Mesenteric fat pad (tissue), 1 donor: ENCODE data around the gene CDC6. TPM values are rescaled to one million over a fixed set of nuclear protein-coding genes. Genes with fewer than 3 reads are reported as not detected.

Source experiments
- DNase-seq: peaks from one replicate; pipeline ENCODE4 v3.0.0-alpha.2; 2020; ENCODE audit warnings: low spot score
- total RNA-seq: library from RNA; stranded (reverse); fragmentation: NEBNext Ultra II Directional; extraction: Animal tissue kit (Norgen Biotek cat#: 25700); gene quantifications from one replicate; pipeline ENCODE4 v1.2.1, GENCODE V29; 2021
- donor health status: DM: yes; HTN: yes; CAD: no.

The CDC6 gene
- total RNA-seq, 1 donor from 2014 or later: 2.4 TPM

DNA sequence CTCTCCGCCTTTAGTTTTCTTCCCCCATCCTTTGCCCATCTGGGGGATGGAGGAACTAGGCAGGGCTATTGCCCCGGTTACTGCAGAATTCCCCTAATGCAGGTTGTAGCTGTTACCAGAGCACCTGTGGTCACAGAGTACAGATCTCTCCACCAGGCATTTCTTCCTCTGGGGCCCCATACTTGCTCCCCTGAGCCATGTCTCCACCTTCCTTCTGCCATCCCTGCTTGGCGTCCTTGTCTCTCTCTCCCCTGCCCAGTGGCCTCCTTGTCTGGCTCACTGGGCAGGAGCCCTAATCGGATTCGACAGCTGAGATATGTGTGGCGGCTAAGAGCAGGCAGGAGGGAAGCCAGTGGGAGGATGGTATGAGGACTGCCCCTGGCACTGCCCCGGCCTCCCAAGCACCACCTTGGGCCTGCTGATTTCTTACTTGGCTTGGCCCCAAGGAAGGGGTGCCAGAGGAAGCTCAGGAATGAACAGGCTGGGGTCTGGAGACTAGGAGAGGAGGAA, 23.3 kb downstream of the CDC6 start:
- DNase-seq: peak; percentile 68

DNA sequence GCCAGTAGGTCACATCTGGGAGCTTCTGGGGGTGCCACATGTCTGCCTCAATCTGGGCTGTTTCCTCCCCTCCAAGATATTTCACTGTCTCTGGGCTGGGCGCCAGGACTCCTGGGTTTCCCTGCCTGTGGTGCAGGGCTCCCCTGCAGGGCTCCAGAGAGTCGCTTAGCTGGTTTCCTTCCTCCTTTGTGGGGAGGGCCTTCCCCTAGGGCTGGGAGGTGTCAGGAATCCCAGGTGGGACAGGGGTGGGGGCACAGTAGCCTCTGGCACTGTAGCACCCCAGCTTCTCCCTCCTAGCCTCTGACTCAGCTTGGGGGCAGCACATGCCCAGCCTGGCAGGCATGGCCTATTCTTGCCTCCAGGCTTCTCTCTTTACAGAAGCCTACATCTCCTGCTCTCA, 23.9 kb downstream of the CDC6 start:
- peak; percentile 89 for DNase-seq

DNA sequence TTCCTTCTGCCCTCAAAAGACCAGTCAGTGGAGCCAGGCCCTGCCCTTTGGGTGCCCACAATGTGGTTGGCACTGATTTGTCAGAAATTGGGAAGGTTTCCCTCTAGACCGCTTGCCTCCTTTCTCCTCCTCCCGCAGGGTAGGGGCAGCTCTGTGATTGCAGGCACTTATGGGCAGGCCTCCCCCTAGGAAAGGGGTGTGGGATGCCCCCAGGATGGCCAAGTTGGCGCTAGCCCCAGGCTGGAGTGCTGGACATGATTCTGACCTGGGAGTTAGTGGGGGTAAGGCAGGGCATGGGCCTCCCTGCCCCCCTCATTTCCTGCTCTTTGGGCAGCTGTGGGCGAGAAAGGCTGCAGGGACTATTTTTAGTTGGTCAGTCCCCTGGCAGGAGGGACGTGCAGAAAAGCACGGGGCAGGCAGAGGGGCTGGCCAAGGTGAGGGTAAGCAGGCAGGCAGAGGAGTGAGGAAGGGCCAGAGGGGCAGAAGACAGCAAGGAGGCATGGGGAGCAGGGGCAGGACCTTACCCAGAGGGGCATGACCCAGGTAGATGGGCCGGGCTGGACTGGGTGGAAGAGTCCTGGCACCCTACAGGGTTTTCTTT, 24.6 kb downstream of the CDC6 start:
- DNase-seq: peak; percentile 86

DNA sequence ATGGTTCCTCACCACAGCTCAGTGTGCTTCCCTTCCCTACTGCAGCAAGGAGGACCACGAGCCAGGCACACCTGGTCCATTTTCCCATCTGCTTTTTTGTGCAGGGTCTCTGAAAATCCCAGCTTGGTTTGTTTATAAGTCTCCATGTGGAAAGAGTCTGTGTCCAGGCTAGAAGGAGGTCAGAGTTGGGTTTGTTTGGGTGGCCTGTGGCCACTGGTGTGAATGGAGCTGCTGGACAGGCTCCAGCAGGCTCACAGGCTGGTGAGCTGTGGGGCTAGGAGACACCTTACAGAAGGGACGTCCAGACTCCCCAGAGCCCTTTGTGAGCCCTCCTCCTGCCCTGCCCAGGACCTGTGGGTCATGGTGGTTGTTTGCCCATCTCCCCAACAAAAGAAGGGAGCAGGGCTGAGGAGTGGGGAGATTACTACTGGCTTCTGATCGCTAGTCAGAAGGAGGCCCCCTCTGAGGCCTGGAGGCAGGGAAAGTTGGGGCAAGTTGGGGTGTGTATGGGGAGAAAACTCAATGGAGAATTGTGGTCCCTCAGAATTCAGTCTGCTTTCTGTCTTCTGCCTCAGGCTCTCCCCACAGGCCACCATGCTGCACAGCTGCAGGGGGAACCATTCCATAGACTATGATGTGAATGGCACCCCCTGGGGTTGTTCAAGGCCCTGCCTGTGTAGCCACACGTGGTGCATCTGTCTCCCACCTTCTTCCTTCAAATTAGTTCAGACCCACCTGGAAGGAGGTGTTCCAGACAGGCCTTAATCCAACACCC, 25.4 kb downstream of the CDC6 start:
- DNase-seq: peak; percentile 60

DNA sequence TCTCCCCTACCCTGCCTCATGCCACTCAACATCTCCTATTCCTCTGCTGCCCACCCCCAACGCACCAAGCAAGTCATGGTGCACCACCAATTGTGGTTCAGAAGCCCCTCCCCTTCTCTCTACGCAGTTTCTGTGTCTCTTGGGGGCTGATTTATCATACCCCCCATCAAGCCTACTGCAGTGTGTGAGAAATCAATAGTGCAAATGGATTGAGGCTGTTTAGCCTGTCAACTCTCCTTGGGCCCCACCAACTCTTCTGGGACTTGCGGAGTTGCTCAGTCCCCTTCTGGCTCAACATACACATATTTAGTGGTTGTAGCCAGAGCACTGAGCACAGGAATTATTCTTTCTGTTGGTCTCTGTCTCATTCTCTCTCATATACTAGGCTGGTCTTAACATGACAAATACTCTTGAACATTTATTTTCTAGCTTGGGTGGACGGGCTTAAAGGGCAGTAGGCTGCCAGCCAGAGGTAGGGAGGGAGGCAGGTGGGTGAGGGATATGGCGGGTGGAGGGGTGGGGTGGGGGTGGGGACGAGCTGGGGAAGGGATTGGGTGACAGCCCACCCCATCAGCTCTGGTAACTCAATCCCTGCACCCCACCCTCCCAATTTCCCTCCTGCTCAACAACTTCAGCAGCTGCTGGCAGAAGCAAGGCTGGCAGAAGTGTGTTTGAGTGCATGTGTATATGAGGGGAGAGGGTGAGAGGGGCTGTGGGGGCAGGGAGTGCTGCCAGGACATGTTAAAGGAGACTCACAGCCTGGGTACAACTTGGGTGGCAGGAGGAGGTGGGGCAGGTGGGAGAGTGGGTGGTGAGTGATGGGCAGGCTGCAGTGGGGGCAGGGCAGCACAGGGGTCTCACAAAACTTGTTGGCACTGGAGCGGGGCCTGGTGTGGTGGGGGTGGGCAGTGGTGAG, 26.2 kb downstream of the CDC6 start:
- no peak for DNase-seq

DNA sequence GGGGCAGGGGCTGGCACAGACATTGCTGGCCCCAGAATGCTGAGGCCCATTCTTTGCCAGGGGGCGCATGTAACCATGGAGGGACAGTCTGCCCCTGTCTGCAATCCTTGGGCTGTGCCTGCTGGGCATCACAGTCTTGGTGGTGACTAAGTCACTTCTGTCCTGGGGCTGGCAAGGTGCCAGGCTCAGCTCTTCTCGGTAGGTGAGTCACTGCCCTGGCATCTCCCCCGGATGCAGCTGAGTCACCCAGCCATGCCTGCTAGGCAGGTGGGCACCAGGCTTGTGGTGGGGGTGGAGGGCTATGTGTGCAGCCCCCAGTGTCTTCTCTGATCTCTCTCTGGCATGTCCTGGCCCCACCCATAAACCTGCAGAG, 26.9 kb downstream of the CDC6 start:
- DNase-seq: peak; percentile 97

DNA sequence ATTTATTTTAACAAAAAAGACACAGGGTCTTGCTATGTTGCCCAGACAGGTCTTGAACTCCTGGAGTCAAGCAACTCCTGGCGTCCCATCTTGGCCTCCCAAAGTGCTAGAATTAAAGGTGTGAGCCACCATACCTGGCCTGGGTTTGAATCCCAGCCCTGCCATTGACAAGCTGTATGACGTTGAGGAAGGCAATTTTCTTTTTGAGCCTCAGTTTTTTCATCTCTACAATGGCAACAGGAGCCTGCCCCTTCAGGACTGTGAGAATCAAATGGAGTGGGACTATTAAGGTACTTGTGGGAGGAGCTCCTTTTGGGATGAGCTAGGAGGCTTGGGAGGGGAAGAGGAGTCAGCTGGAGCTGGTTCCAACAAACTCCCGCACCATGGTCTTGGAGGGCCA, 27.5 kb downstream of the CDC6 start:
- peak; percentile 16 for DNase-seq

DNA sequence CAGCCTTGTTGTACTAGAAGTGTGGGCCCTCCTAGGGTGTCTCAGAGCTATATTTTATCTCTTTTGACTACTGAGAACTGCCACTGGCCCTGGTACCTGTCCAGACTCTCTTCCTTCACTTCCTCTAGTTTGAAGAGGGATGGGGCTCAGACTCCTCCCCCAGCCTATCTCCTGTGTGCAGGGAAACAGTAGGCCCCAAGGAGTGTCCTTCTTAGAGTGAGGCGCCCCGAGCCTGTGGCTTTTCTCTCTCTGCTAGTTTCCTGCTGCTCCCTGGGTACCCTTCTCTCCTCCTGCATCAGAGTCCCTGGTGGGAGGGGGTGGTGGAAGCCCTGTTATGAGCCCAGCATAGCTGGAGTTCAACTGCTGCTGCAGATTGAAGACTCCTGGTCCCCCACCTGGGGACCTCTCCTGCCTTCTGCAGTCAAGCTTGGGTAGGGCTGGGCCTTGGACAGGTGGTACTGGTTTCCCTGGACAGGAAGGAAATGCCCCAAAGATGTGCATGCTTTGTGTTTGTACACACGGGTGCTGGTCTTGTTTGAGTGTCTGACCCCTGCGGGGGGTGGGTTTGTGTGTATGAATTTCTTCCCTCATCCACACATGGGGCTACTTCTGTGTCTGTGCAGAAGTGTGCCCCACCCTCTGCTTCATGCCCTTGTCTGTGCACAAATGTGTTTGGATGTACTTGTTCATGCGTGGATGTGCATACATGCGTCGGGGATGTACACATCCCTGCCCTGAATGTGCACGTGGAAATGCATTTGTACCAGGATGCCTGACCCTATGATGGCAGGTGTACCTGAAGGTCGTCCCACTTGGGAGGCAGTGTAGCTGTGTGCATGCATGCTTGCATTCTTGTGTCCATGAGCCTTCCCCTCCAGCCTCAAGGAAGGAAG, 28.2 kb downstream of the CDC6 start:
- peak; percentile 69 for DNase-seq

DNA sequence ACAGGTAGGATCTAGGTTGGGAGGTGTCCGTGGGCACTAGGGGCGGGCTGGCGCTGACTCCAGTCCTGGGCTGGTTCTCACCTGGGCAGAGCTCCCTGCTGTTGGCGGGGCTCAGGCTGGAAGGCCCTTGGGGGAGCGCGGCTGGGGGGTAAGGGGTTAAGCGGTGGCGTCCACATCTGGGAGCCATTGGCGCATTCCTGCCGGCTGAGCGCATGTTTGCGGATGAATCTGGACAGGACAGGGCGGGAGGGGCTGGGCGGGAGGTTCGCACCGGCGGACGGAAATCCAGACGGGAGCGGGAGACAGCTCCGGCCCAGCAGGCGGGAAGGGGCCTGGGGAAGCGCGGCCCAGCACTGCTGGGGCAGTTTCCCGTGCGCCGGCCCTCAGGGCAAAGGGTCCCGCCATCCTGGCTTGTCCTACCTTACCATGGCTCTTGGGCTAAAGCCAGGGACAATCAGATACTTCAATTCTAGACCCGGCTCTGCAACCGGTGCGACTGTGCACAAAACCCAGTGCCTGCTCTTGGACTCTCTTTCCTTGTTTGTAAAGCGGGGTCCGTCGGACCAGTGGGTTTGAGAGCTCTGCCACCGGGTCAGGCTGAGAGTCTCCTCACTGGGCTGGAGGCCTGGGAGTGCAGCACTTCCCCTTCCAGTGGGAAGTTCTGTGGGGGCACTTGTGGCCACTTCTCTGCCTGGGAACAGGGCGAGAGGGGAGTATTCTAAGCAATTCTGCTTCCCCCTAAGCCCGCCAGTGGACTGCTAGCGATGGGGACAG, 29.1 kb downstream of the CDC6 start:
- peak; percentile 90 for DNase-seq

DNA sequence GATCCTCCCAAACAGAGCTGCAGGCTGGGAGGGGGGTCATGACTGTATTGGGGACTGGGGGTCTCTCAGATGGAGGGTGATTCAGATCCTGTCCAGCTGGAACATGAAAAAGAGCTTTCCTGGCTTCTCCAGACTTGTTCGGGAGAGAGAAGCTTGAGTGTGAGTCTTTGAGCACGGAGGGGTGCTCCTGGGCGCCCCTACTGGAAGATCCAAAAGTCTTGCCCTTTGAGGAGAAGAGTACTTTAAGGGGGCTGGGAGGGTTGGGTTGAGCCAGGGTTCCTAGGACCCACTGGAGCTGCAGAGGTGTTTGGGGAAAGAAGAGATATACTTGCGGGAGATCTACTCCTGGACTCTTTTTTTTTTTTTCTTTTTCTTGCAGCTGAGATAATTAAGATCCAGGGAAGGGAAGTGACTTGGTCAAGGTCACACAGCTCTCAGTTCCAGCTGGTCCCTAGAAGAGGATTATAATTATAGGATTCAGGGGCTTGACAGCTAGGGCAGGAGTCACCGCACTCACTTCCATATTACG, 29.7 kb downstream of the CDC6 start:
- DNase-seq: peak; percentile 75

DNA sequence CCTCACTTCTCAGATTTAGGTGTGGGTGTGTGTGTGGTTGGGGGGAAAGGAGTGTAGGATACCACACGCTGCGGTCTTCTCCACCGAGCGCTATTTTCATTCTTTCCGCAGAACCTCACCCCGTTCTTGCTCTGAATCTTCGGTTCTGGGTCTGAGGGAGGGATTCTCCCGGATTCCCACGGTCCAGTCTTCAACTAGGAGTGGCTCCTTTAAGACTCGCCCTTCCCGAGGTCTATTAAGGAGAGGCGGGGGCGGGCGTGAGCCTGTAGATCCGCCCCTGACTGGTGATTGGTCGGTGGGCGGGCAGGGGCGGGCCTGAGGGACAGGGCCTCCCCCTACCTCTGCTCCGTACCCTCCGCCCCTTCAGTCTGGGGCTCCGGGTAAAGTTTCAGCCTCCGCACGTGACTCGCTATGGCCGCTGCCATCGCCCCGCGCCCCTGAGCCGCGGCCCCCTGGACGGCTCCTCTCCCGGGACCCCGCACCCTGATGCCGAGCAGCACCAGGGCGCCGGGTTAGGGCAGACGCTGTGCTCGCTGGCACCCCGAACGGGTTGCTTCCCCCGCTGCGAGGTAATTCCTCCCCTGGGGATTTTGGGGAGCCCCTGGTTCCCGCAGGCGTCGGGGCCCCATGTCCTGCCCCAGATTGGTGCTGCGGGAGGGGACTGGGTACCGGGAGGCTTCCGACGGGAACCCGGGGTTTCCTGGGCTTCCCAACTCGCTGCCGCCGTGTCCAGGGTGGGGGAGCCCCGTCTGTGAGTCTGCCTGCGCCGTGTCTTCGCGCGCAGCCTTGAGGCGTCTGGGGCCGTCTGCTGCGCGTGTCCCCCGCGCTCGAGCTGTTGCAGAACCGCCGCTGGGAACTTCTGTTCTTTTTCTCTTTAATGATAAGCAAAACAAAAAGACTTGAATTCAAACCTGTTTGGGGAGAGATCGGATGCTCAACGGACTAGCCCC, 30.5 kb downstream of the CDC6 start:
- DNase-seq: peak; percentile 96

DNA sequence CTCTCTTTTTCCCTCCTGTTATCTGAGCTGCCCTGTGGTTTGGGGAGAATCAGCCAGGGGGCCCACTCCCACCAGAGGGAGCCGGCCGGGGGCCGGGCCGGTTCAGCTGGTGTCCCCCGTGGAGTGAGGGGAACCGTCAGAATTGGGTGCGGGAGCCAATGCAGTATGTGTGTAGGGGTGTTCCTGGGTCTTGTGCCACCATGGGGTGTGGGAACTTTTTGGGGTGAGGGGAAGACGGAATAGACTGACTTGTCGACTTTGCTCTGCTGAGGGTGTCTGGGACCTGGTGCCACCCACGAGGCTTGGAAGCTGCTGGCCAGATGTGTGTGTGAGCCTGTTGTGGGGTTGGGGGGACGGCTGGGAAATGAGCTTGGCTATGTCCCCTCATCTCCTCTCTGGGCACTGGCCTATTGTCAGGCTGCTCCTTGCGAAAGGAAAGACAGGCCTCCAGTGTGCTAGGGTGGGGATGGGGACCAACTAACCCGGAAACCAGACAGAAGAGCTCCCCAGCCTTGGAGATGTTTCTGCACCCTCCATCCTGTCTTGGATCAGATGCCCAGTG, 31.2 kb downstream of the CDC6 start:
- peak; percentile 85 for DNase-seq

DNA sequence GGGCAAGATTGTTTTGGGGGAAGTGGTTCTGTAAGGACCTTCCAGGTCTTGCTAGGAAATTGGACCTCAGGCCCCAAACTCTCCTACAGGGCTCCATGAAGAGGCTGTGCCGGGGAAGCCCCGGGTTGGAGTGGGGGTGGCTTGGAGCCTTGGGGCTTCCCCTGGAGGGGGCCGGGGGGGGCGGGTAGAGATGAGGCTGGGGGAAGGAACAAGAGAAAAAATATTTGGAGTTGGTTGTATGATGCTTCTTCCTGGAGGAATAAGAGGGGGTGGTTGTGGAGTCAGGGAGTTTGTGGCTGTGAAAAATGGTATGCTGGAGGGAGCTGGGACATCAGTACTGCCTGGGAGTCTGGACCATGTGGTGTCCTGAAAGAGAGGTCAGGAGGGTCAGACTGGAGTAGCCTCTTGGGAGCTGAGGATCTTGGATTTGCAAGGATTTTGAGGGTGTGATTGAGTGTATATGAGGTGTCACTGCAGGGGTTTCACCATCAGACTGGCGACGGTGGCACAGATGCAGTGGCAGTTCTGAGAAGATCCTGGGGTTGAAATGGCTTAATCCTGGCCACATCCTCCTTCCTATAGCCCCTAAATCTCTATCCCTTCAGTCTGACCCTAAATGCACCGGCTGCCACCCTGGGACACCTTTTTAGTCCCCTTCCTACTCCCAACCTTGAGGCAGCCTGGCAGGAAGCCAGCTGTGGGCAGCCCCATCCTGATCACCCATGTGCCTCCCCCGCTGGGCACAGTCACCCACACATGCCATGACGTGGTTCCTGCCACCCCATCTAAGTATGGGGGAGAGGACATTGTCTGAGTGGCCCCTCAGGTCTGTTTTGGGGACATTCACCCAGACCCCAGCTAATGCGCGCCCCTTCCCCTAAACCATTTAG, 32.2 kb downstream of the CDC6 start:
- peak; percentile 89 for DNase-seq

DNA sequence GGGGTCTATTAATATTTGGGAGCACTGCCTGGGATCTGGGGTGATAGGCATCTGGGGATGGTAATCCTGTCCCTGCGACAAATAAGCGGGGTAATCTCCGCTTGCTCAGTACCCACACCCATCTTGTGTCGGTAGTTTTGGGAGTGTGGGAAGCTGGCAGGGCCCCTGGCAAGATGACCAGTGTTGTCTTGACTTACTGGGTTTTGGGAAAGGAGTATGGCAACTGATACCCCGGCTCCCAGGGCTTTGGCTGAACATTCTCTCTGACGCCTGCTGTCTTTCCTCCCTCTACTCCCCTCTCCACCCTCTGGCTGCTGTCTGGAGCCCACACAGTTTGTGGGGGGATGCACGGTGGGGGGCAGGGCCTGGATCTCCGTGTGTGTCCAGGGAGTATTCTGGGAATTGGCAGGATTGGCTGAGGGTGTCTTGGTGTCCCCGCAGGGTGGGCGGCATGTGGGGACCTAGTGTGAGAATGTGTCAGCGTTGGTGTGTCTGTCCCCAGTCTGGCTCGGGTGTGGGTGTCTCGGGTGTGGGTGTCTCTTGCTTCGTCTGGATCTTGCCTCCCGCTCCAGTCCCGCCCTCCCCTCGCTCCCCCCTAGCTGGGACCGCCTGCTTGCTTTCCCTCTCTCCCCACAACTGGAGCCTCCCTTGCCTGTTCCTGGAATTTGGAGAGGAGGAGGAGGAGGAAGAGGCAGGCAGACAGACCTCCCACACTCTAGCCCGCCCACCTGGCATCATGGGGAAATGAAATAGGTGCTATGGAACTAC, 33.3 kb downstream of the CDC6 start:
- peak; percentile 90 for DNase-seq

DNA sequence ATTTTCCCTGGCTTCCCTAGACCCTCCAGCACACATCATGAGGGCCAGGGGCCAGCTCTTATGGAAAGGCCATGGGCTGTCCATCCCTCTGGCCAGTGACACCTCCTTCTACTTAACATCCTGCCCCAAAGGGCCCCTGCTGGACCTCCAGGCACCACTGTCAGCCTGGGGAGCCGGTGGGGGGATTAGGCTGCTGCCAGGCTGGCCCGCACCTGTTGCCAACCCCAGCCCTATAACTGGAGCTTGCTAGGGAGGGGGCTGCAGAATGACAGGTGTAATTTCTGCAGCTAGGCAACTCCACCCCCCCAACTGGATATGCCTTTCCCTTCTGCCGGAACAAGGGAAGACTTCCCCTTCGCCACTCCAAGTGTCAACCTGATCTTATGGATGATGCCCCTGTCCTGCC, 33.8 kb downstream of the CDC6 start:
- no peak for DNase-seq

DNA sequence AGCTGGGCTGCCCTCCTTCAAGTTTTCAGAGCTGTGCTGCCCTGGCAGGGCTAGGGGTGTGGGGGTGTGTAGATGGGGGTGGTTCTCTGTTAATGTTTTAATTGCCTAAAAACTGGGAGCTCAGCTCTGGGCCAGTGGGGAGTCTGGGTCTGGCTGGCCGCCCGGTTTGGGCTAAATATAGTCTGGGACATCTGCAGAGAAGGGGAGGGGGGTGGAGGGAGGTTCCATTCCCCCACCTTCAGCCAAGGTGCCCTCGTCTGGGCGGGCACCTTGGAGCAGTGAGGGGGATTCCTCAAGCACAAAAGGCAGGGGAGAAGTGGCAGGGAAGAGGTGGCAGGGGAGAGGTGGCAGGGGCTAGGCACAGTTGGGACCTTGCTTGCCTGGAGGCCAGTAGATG, 34.3 kb downstream of the CDC6 start:
- no peak for DNase-seq
